Tongue (tissue), 2 donors: ENCODE data around the gene MB21D2. TPM values are rescaled to one million over a fixed set of nuclear protein-coding genes. Genes with fewer than 3 reads are reported as not detected.
"Not testable (repeated sequence)": the region's sequence is repeated elsewhere in the genome, so short reads cannot be mapped to it uniquely, and the experiment has no call there.

Source experiments
- DNase-seq: peaks from one replicate; pipeline ENCODE4 v3.0.0-alpha.2; 2015
- total RNA-seq: library from RNA; depleted of rRNA; stranded (reverse); fragments of >200 nt; gene quantifications from one replicate; pipeline ENCODE4 v1.2.3, GENCODE V29; 2014

Gene MB21D2
- total RNA-seq, 1 donor from 2014 or later: 12.7 TPM

GRCh38 chr3:192858849-192859585, 58.6 kb downstream of the MB21D2 start:
- DNase-seq: no peak

- DNase-seq: peak; percentile 35
Observed at GRCh38 chr3:192857260-192857661, 60.4 kb downstream of the MB21D2 start.

- no peak for DNase-seq
Observed at GRCh38 chr3:192855434-192855833, 62.2 kb downstream of the MB21D2 start.

GRCh38 chr3:192851821-192852372, 65.8 kb downstream of the MB21D2 start:
- peak; percentile 77 for DNase-seq

GRCh38 chr3:192850451-192850981, 67.1 kb downstream of the MB21D2 start:
- peak; percentile 51 for DNase-seq

GRCh38 chr3:192849821-192850220, 67.8 kb downstream of the MB21D2 start:
- not testable (repeated sequence) for DNase-seq

- DNase-seq: no peak
Observed at GRCh38 chr3:192848371-192849233, 69.1 kb downstream of the MB21D2 start.

- peak; percentile 28 for DNase-seq
Observed at GRCh38 chr3:192847941-192848340, 69.7 kb downstream of the MB21D2 start.

GRCh38 chr3:192845526-192845855, 72.2 kb downstream of the MB21D2 start:
- DNase-seq: no peak

- no peak for DNase-seq
Observed at GRCh38 chr3:192844836-192845525, 72.7 kb downstream of the MB21D2 start.

- DNase-seq: peak; percentile 46
Observed at GRCh38 chr3:192844486-192844765, 73.2 kb downstream of the MB21D2 start.

- DNase-seq: peak; percentile 33
Observed at GRCh38 chr3:192843723-192844485, 73.8 kb downstream of the MB21D2 start.

GRCh38 chr3:192843119-192843518, 74.5 kb downstream of the MB21D2 start:
- DNase-seq: no peak

- no peak for DNase-seq
Observed at GRCh38 chr3:192842711-192843110, 74.9 kb downstream of the MB21D2 start.

- DNase-seq: no peak
Observed at GRCh38 chr3:192842138-192842537, 75.5 kb downstream of the MB21D2 start.

GRCh38 chr3:192841428-192841827, 76.2 kb downstream of the MB21D2 start:
- no peak for DNase-seq

GRCh38 chr3:192840143-192840836, 77.4 kb downstream of the MB21D2 start:
- no peak for DNase-seq

GRCh38 chr3:192835818-192836815, 81.5 kb downstream of the MB21D2 start:
- no peak for DNase-seq

GRCh38 chr3:192834428-192834827, 83.2 kb downstream of the MB21D2 start:
- DNase-seq: peak; percentile 53
